Fibroblast of pulmonary artery (primary cell): ENCODE results near the gene ADM2.

Experiments used
- DNase-seq: peaks from one replicate; pipeline ENCODE4 v3.0.0-alpha.2; 2010; ENCODE audit warnings: low read depth
- H3K4me3 ChIP-seq: replicated peaks from 2 replicates; pipeline ENCODE4 v1.5.1; 2011; ENCODE audit warnings: low read depth, mild to moderate bottlenecking, control low read depth, low read length, moderate library complexity
- TF ChIP-seq, protein P1 (sequence below): IDR thresholded peaks from 2 replicates; pipeline ENCODE4 v1.5.1; 2011; ENCODE audit warnings: mild to moderate bottlenecking, control low read depth, low read length, inconsistent platforms; ENCODE audit errors: missing control alignments

Gene ADM2

DNA sequence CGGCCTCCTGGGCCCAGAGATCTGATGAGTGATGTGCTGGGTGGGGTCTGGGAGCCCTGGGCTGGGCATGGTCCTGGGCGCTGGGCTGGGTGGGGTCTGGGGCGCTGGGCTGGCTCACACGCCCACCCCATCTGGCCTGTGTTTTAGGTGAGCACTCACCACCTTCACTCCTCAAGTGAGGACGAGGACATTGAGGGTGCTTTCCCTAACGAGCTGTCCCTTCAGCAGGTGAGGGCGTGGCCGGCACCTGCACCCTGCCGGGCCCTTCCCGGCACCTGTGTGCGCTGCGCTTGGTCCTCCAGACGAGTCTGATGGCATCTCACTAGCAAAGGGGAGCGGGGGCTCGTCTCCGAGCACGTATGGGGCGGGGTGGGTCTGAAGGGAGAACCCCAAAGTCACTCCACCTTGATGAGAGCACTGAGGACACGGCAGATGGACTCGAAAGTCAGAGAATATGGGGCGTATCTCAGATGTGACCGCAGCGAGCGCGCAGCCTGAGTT, 44.5 kb upstream of the ADM2 start:
- H3K4me3 ChIP-seq = no peak overlapping the region
- TF ChIP-seq, protein P1, sequence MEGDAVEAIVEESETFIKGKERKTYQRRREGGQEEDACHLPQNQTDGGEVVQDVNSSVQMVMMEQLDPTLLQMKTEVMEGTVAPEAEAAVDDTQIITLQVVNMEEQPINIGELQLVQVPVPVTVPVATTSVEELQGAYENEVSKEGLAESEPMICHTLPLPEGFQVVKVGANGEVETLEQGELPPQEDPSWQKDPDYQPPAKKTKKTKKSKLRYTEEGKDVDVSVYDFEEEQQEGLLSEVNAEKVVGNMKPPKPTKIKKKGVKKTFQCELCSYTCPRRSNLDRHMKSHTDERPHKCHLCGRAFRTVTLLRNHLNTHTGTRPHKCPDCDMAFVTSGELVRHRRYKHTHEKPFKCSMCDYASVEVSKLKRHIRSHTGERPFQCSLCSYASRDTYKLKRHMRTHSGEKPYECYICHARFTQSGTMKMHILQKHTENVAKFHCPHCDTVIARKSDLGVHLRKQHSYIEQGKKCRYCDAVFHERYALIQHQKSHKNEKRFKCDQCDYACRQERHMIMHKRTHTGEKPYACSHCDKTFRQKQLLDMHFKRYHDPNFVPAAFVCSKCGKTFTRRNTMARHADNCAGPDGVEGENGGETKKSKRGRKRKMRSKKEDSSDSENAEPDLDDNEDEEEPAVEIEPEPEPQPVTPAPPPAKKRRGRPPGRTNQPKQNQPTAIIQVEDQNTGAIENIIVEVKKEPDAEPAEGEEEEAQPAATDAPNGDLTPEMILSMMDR = no peak
- DNase-seq = no peak

DNA sequence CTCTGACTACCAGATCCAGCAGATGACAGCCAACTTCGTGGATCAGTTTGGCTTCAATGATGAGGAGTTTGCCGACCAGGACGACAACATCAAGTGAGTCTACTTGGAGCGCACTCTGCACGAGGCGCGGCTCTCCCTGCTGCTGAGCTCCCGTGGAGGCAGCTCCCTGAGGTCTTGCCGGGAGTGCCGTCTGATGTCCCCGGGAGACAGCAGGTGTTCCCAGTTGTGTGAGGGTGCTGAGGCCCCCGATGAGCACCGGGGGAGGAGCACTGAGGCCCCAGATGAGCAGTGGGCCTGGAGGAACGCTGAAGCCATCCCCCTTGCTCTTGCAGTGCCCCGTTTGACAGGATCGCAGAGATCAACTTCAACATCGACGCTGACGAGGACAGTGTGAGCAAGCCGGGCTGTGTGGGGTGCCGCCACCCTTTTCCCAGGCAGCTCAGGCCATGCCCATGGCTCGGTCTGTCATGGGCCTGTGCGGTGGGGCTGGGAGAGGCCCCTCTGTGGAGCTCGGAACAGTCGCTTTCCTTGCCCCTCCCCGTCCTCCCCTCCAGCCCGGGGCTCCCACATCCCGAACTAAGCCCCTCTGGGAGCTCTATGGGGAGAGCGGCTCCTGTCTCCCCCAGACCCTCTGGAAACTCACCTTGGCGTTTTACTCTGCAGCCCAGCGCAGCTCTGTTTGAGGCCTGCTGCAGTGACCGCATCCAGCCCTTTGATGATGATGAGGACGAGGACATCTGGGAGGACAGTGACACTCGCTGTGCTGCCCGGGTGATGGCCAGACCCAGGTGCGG, 43.6 kb upstream of the ADM2 start:
- TF ChIP-seq, protein P1 = no peak
- DNase-seq = no peak
- H3K4me3 ChIP-seq = no peak overlapping the region

GRCh38 chr22:50438305-50439275, 42.8 kb upstream of the ADM2 start:
- TF ChIP-seq, protein P1 = no peak
- H3K4me3 ChIP-seq = no peak overlapping the region
- no peak for DNase-seq

DNA sequence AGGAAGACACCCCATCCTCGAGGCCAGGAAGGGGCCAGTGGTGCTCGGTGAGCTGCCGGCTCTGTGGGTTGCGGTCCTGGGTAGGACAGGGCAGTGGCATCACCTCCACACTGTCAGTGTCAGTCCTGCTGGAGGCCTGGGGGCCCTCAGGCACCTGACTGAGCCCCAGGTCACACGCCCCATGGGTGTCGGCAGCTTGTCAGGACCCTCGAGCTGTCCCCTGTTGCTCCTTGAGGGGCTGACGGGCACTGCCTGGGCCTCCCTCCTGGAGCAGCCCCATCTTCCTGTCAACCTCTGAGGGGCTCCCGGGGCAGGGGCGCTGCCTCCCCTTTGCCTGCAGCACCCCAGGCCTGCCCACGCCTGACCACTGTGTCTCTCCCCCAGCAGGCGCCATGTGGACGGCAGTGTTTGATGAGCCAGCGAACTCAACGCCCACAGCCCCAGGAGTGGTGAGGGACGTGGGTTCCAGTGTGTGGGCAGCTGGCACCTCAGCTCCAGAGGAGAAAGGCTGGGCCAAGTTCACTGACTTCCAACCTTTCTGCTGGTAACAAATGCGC, 42.0 kb upstream of the ADM2 start:
- TF ChIP-seq, protein P1 = no peak
- no peak overlapping the region for H3K4me3 ChIP-seq
- DNase-seq = no peak

DNA sequence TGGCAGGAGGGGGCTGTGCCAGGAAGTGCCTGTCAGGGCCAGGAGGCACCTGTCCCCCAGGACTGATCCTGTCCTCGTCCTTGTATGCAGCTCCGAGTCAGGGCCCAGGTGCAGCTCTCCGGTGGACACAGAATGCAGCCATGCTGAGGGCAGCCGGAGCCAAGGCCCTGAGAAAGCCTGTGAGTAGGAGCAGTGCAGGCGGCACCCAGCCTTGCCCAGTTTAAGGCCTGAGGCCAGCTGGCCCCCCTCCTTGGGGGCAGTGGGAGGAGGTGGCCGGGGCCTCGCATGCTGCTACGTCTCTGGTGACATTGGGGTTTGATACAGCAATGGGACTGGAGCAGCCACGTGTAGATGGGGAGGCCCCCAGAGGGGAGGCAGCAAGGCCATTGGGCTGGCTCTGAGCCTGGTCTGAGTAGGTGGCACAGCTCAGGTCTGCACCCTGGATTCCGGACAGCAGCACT, 41.4 kb upstream of the ADM2 start:
- TF ChIP-seq, protein P1 = no peak

GRCh38 chr22:50440544-50441249, 40.6 kb upstream of the ADM2 start:
- DNase-seq = no peak
- no peak overlapping the region for H3K4me3 ChIP-seq
- TF ChIP-seq, protein P1 = no peak

More for the DNA sequence above, 41.4 kb upstream of the ADM2 start:
- no peak for DNase-seq
- no peak overlapping the region for H3K4me3 ChIP-seq
